Right renal cortex interstitium (tissue), 3 donors: Measurements from ENCODE around the gene FUBP3. TPM values are rescaled to one million over a fixed set of nuclear protein-coding genes. Genes with fewer than 3 reads are reported as not detected.

Experiments
- DNase-seq, 3 donors: peaks; one replicate each; pipeline ENCODE4 v3.0.0-alpha.2; 2013; ENCODE audit warnings: low read depth in 3 of 3, low spot score in 2 of 3
- polyA plus RNA-seq, 3 donors: library from polyadenylated mRNA; unstranded; fragments of 120-200 nt; gene quantifications; one replicate each; pipeline ENCODE4 v1.2.1, GENCODE V29; 2013; ENCODE audit not compliant: insufficient read length in 3 of 3

The FUBP3 gene
- polyA plus RNA-seq, 3 donors: 71.0 to 77.5 (median 75.9) TPM

DNA sequence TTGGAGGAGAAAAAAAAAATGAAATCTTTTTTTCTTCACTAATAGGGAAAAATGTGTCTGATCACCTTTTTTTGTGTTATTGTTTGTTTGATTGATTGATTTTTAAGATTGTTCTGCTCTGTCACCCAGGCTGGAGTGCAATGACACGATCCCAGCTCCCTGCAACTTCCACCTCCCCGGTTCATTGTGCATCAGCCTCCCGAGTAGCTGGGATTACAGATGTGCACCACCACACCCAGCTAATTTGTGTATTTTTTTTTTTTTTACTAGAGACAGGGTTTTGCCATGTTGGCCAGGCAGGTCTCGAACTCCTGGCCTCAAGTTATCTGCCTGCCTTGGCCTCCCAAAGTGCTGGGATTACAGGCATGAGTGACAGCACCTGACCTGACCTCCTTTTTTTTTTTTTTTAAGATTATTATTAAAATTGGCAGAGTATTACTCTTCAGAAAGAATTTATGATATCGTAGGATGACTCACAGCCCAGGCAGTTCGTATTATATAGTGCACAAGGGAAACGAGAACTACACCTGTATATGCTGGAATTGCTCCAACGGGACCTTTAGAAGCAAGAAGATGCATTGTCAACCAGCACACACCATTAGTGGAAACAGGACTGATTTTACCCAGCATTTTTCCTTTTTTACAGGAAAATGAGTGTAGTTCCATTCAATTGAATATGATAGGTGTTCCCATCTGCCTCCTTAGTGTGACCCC is 27.7 kb downstream of the FUBP3 start:
- DNase-seq: no peak

DNA sequence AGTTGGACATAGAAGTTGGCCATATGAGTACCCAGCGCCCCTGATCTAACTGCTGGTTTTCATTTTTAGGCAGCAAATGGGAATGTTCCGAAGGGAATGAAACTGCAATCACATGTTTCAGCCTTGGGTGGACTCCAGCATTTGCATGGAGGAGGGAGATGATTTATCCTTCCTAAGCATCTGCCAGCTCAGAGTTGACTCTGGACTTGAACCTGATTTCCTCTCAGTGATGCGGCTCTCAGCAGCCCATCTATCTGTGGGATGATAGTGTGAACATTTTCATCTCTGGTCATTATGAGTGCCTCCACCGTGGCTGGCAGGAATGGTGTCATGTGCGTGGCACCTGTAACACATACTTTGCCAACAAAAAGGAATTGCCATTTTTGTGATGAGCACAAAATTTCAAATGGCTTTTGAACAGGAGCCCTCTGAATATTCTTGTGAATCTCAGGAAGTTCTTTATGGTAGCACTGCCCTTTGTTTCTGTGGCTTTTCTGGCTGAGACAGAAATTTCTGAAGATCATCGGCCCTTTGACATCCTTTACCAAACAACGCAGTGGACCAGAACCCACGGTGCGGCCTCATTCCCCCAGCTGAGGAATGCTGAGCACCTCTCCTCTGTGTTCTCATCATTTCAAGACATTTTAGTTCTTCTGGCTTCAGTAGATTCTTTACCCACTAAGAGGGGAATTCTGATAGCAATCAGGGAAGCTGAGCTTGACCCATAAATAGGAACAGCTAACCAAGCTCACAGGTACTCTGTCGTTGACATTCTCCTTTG is 28.5 kb downstream of the FUBP3 start:
- DNase-seq: no peak

DNA sequence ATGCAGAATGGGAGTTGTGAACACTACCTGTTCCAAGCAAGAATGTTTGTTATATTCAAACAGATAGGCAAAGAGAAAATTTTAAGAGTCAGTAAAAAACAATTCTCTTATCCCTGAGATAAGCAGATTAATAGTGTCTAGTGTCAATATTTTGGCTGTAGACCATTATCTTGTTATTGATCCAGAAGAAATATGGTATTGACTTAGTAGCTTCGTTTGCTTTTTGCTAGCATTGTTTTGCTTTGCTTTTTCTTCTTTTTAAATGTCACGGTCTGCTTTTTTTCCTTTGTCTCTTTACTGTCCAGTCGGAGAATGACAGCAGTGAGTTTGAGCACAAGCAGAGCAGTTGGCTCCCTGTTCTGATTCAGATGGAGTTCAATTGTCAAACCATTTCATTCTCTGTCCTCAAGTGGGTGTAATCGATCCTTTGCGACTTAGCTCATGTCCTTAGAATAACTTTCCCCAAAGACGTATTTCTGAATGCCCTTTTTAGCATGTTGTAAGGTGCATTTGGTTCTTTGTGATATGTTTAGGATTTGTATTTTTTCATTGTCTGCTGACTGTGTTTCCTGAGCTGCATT is 29.3 kb downstream of the FUBP3 start:
- DNase-seq: no peak

DNA sequence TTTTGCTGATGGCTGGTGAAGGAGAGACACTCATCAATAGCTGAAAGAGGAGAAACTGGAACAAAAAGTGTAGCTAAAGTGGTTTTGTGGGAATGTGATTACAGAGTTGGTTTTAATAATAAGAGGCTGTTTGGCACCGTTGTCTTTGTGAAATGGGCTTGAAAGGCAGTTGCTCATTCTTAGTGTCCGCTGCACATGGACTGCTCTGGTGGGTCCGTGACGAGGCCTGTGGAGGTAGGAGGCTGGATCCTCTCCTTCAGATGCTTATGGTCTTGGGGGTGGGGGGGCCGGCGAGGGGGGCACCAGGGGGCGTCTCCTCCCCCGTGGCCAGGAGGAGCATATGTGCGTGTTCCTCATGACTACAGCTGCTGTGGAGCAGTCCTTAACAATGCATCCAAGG is 29.8 kb downstream of the FUBP3 start:
- DNase-seq: no peak

DNA sequence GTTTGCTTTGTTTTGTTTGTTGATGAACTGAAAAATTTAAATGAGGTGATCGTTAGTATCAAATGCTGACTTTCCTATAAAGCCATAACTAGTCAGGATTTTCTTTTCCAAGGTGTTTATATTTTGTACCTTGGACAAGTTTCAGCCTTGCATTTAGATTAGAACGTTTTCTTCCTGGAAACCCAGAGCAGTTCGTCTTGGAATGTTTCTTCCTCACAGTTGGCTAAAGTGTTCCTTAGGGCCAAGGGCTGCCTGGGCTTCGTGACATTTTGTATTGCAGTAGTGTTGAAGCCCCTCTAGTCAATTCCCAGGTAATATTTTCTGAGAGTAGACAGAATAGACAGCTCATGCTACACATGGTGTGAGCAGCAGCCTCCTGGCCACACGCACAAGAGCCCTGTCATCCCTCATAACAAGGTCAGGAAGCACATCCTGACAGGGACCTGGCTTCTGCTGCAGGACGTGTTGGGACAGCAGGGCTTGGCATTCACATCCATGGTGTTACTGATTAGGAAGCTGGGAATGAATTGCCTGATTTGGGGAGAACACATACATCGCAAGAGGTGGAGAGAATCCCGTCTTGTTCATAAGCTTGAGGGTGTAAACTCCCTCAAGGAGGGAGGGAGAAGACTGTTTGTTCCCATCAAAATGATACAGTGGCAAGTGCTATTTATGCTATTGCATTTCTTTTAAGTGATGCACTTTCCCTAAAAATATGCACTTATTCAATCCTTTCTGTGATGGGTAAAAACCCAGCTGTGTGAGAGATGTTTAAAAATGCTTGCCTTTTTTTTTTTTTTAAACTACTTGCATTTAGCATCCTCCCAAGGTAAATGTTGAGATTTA is 31.7 kb downstream of the FUBP3 start:
- no peak for DNase-seq

DNA sequence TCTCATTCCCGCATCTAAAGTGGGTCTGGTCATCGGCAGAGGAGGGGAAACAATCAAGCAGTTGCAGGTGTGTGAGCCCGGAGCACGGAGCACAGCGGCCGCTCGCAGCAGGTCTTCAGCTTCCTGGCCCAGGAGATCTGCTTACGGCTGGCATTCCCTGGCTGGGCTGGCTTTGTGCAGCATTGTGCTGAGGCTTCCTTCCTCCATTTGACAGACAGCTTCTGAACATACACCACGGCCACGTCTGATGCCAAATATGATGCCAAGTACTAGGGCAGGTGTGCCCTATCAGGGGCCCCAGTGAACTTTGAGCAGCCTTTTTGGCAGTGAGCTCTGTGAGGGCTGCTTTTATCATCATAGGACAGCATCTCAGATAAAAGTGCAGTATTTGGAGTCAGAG is 37.1 kb downstream of the FUBP3 start:
- DNase-seq: no peak

DNA sequence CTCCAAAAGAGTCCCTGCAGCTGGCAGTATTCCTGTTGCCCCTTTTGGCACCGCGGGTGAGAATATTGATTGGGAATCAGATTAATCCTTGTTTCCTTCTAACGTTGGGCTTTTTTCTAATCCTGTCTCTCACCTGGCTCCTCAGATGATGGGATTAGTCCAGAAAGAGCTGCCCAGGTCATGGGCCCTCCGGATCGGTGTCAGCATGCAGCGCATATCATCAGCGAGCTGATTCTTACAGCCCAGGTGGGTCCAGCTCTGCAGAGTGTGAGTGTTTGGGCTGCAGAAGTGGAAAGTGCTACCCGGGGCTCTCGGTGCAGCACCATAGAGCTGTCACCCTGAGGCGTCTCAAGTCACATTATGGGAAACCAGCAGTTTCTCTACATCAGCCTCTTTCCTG is 44.1 kb downstream of the FUBP3 start:
- no peak for DNase-seq

DNA sequence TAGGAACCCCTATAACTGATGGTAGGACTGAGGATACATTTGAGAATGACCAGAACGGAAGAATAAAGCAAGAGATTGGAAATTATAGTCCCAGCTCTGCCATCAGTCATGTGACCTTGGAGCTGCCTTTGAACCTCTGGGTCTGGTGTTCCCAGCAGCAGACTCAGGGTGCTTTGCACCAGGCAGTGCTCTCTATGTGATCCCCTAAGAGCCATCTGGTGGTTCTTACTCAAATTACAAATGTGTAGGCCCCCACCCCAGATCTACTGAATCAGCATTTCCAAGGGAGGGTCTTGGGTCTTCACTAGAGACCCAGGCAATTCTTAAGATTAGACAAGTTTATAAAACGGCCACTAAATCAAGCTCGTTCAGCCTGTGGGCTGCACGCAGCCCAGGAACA is 44.8 kb downstream of the FUBP3 start:
- no peak for DNase-seq

DNA sequence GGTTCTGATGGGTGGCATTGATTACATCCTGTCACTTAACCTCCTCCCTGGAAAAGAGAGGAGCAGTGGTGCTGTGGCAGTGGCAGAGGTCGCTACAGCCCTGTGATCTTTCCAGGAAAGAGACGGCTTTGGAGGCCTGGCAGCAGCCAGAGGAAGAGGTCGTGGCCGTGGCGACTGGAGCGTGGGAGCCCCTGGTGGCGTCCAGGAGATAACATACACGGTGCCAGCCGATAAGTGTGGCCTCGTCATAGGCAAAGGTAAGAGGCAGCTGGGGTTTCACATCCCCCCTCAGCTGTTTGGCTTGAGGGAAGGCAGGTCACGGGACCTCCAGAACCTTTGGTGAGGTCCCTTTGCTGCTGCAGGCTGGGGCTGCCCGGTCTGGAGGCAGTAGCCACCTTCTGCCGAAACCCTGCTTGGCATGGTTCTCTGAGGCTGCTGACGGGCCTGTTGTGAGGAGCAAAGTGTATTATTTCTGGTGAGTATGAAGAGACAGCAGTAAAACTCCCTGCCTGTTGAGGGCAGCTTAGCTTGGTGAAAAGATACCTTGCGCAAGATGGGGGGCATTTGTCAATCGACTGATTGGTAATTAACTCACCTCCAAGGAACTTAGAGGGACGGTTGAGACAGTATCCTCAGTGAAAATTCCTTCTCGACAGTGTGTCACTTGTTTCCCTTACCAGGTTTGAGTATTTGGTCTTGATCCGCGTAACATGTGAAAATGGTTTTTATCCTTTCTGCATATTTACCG is 47.0 kb downstream of the FUBP3 start:
- DNase-seq: no peak

DNA sequence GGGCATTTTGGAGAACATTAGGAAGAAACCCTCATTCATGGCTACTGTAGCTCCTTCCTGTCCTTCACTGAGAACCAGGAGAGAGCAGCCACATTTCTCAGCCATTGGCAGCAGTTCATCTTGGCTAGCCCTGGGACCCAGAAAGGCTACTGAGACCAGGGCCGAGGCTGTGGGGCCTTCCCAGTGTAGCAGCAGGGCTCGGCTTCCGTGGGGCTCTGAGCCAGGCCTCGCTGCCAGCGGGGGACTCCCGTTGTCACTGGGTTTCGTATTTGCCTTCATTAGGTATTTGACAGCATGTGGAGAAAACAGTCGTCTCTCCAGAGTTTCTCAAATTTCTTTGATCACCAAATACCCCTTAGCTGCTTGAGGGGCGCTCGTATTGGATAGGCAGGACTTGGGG is 47.7 kb downstream of the FUBP3 start:
- no peak for DNase-seq

DNA sequence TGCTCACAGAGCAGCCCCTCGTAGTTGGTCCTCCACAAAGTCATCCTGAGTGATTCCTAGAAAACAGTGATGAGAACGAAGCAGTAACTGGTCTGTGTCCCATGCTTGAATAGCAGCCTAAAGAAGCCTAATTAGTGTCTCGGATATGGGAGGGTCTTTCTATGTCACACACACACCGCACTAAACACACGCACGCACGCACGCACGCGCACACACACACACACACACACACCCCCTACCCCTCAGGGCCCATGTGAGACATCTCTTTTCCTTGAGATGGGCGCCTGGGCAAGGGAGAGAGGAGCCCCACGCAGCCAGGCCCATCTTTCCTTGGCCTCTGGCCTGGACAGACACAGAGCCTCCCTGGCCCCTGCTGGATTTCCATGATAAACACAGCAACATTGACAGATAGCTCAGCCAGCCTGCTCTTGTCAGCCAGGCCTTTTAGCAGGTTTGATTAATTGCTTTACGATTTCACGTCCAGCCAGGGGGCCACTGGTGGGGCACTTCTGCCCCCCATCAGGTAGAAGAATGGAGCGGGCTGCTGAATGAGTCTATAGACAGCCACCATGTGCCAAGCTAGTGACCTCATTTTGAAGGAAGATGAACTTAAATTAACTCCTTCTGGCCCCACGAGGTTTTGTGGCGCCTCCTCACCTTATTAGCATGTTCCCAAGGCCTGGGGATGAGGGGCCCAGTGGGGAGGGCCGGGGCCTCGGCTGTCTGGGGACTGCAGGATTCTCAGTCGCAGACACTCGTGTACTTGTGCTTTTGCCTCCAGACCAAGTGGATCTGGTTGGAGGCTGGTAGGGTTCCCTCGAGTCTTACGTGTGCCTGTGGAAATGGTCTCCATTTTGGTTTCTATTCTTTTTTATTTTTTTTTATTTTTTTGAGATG is 48.8 kb downstream of the FUBP3 start:
- DNase-seq: no peak

DNA sequence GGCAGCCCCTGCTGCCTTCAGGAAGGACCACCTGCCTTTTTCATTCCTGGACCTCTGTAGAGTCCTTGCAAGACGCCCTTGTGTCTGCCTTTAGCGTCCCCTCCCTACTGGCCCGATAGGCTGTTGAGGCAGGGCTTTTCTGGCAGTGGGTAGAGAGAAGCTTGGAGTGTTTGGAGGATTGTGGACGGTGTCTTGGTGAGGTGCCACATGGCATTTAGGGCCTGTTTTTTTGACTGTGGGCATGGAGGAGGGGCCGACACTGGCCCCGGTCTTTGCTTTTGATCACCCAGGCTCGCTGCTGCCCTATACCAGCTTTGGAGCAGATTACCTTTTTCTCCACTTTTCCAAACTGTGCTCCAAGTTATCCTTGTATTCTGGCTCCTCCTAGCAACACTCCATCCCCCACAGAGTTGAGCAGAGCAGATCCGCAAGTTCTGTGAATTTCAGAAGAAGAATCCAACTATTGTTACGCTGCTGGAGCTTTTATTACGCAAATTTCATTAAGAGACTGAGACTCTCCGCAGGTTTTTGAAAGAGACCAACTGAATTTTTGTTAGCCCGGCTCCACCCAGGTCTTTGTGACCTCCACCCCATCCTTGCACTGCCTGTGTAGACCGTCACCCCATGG is 50.2 kb downstream of the FUBP3 start:
- no peak for DNase-seq

DNA sequence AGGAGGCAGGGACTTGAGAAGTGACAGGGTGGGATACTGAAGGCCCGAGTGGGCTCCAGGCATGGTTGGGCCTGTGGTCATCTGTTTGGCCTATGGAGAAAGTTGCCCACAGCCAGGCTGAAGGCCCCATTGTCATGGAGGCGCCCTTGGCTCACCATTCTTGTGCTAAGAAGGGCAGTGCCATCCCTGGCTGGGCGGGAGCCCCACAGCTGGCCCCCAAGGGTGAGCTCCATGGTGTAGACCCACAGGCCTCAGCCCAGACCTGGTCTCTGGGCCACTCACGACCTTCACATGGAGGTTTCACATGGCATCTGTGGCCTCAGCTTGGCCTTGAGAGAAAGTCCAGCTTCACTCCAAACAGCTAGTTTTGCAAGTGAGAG is 50.7 kb downstream of the FUBP3 start:
- no peak for DNase-seq

DNA sequence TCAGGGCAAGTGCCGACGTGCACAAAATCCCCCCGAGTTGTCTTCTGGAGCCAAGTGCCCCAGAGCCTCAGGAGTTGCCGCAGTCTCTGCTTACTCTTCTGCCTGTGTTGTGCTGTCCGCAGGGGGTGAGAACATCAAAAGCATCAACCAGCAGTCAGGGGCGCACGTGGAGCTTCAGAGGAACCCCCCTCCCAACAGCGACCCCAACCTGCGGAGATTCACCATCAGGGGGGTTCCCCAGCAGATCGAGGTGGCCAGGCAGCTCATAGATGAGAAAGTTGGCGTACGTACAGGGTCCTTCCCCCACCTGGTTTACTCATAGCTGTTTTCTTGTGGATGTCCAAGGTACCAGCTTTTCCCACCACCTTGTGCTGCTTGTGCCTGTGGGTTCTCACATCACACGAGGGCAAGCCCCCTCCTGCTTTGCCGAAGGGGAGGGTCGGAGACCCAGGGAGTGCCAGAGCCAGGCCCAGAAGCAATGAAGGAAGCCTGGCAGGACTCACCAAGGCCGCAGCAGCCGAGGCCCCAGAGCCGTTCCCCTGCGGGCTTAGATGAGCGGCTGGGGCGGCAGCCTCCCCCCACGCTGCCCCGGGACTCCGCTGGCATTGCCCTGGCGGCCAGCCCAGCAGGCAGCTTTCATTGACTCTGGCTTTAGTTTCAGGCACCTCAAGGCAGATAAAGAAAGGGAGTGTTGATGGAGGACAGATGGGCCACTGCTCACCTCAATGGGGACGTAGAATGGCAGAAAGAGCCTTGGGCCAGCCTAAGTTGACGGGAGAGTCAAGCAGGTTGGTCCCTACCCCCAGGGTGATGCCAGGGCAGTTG is 51.3 kb downstream of the FUBP3 start:
- no peak for DNase-seq

DNA sequence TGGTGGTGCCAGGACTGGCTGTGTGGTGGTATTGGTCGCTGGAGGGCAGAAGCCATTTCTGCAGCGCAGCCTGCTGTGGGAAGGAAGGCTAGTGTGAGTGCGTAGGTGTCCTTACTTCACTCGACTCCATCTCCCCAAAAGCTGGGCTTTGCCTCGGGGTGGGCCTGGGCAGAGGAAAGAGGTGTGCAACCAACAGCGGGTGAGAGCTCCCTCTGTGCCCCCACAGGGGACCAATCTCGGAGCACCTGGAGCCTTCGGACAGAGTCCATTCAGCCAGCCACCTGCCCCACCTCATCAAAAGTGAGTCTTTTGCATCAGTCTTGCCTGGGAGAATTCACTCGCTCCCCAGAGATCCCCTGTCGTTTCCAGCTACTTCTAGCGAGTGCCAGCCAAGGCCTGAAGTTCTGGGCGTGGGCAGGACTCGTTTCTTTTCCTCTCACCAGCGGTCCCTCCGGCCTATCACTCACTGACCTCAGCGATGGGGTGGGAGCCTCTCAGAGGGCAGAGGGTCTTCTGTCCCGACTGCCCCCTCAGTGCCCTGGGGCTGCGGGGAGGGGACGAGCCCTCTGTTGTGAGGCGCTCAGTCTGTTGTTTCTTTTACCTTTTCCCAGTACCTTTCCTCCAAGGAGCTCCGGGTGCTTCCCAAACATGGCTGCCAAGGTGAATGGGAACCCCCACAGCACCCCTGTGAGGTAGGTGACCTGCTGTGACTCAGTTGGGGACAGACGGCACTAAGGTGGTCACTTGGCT is 52.1 kb downstream of the FUBP3 start:
- no peak for DNase-seq

DNA sequence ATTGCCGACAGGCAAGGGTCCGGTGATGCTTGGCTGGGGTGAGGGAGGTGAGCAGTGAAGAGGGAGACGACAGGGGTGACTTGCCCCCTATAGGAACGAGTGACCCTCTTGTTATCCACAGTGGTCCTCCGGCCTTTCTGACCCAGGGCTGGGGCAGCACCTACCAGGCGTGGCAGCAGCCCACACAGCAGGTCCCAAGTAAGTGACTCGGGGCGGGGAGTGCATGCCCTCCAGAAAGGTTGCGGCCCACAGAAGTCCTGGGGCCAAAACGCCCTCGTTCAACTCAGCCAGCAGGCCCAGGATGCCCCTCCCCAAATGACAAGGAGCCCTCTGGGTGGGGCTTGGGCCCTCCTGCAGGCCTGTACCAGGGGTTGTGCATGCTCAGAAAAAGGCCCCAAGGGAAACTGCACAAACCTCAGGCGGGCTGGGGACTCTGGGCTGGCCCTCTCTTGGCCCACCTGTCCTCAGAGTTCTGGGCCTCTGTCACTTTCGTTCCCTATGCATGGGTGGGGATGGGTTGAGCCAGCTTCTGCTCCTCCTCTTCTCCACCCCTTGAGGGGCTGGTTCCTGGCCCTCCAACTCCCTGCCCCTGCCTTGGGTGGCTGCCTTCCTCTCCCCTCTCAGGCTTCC is 52.8 kb downstream of the FUBP3 start:
- DNase-seq: no peak

DNA sequence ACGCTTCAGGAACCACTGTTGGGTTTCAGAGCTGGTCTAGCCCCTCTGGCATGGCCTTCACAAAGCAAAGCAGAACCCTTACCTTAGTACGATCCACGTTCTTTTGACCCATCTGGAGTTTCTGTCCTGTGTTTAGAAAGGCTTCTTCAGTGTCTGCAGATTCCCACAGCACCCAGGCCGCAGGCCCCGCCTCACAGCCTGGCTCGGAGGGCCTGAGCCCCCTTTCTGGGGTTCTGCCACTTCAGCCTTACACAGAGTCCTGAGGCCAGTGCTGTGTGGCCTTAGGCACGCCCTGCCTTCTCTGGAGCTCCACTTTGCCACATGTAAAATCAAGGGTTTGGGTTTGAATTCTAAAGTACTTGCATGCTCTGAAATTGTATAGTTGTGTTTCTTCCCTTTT is 53.5 kb downstream of the FUBP3 start:
- DNase-seq: no peak
